Stimulated activated CD8-positive, alpha-beta memory T cell treated with anti-CD3 and anti-CD28 coated beads, Interleukin-15, amount 100 ng/mL, for 4 hours (primary cell): Measurements from ENCODE around the gene TMEM51.

Experiments
- DNase-seq, 2 donors: peaks; one replicate each; pipeline ENCODE4 v3.0.0-alpha.2; 2020; ENCODE audit warnings: low read depth in 2 of 2

TMEM51 gene

GRCh38 chr1:15218287-15219279, 65.0 kb downstream of the TMEM51 start:
- DNase-seq: no peak

GRCh38 chr1:15219280-15220023, 65.9 kb downstream of the TMEM51 start:
- DNase-seq: no peak

GRCh38 chr1:15220024-15220392, 66.5 kb downstream of the TMEM51 start:
- DNase-seq: no peak

- no peak for DNase-seq
Observed at GRCh38 chr1:15220825-15221431, 67.4 kb downstream of the TMEM51 start.

GRCh38 chr1:15222653-15223303, 69.2 kb downstream of the TMEM51 start:
- DNase-seq: no peak

GRCh38 chr1:15224259-15224869, 70.8 kb downstream of the TMEM51 start:
- DNase-seq: no peak

- DNase-seq: no peak
Observed at GRCh38 chr1:15224974-15225373, 71.4 kb downstream of the TMEM51 start.

GRCh38 chr1:15225461-15225860, 71.9 kb downstream of the TMEM51 start:
- DNase-seq: no peak

- DNase-seq: no peak
Observed at GRCh38 chr1:15226388-15227255, 73.1 kb downstream of the TMEM51 start.

- DNase-seq: no peak
Observed at GRCh38 chr1:15229707-15230131, 76.2 kb downstream of the TMEM51 start.

- no peak for DNase-seq
Observed at GRCh38 chr1:15231714-15232201, 78.2 kb downstream of the TMEM51 start.

GRCh38 chr1:15233689-15234088, 80.1 kb downstream of the TMEM51 start:
- DNase-seq: no peak

- no peak for DNase-seq
Observed at GRCh38 chr1:15236321-15236721, 82.8 kb downstream of the TMEM51 start.

GRCh38 chr1:15236746-15237145, 83.2 kb downstream of the TMEM51 start:
- no peak for DNase-seq

- no peak for DNase-seq
Observed at GRCh38 chr1:15238789-15239188, 85.2 kb downstream of the TMEM51 start.

- DNase-seq: no peak
Observed at GRCh38 chr1:15242766-15243165, 89.2 kb downstream of the TMEM51 start.

- no peak for DNase-seq
Observed at GRCh38 chr1:15243275-15244043, 89.9 kb downstream of the TMEM51 start.

- no peak for DNase-seq
Observed at GRCh38 chr1:15244813-15245212, 91.3 kb downstream of the TMEM51 start.

- no peak for DNase-seq
Observed at GRCh38 chr1:15245593-15246360, 92.2 kb downstream of the TMEM51 start.
